GM23338 (cell line): ENCODE data around the gene MAST2. TPM values are rescaled to one million over a fixed set of nuclear protein-coding genes. Genes with fewer than 3 reads are reported as not detected.

Source experiments
- ATAC-seq: fragments of 200-7000 bp; cut with Tn5 transposase; 3 replicates; pipeline ENCODE4 v1.9.1; 2020
- DNase-seq: peaks from one replicate; pipeline ENCODE4 v3.0.0-alpha.2; 2015; ENCODE audit warnings: low spot score
- H2AFZ ChIP-seq: fragments of 200-600 bp; sonication (generic); 2 replicates; pipeline ENCODE4 v1.8.0; 2016; ENCODE audit warnings: antibody characterized with exemption, mild to moderate bottlenecking, moderate library complexity
- H3F3A ChIP-seq: fragments of 200-600 bp; sonication (generic); replicated peaks from 2 replicates; pipeline ENCODE4 v1.8.0; 2017; ENCODE audit warnings: antibody characterized with exemption, mixed run types, low read depth
- H3K27ac ChIP-seq: fragments of 200-600 bp; sonication (generic); 2 replicates; pipeline ENCODE4 v1.6.1; 2016; ENCODE audit warnings: low read depth
- H3K27me3 ChIP-seq: fragments of 200-600 bp; sonication (generic); 2 replicates; pipeline ENCODE4 v1.8.0; 2016; ENCODE audit warnings: mild to moderate bottlenecking, mixed run types, moderate library complexity; ENCODE audit not compliant: insufficient read depth
- H3K36me3 ChIP-seq: fragments of 200-600 bp; sonication (generic); 2 replicates; pipeline ENCODE4 v1.8.0; 2016; ENCODE audit warnings: mild to moderate bottlenecking; ENCODE audit not compliant: insufficient read depth
- H3K4me1 ChIP-seq: fragments of 200-600 bp; sonication (generic); 2 replicates; pipeline ENCODE4 v1.8.0; 2016; ENCODE audit warnings: mild to moderate bottlenecking, moderate library complexity; ENCODE audit not compliant: insufficient read depth
- H3K4me2 ChIP-seq: fragments of 200-600 bp; sonication (generic); 2 replicates; pipeline ENCODE4 v1.7.1; 2017; ENCODE audit warnings: mixed run types
- H3K4me3 ChIP-seq: fragments of 200-600 bp; sonication (generic); 2 replicates; pipeline ENCODE4 v1.6.1; 2016; ENCODE audit warnings: mixed run types
- H3K79me2 ChIP-seq: fragments of 200-600 bp; sonication (generic); replicated peaks from 2 replicates; pipeline ENCODE4 v1.8.0; 2017; ENCODE audit warnings: mild to moderate bottlenecking; ENCODE audit not compliant: insufficient read depth
- H3K9me2 ChIP-seq: fragments of 200-600 bp; sonication (generic); 2 replicates; pipeline ENCODE4 v1.8.0; 2017; ENCODE audit not compliant: insufficient read depth
- H4K20me1 ChIP-seq: fragments of 200-600 bp; sonication (generic); replicated peaks from 2 replicates; pipeline ENCODE4 v1.8.0; 2017; ENCODE audit warnings: mild to moderate bottlenecking; ENCODE audit not compliant: insufficient read depth
- H3K27ac Mint-ChIP-seq: 2 replicates; pipeline ENCODE4 v1.8.0; 2020; ENCODE audit warnings: inconsistent platforms, mild to moderate bottlenecking, moderate library complexity, mixed read lengths
- H3K27me3 Mint-ChIP-seq: 3 replicates; pipeline ENCODE4 v1.8.0; 2022; ENCODE audit warnings: low read depth, mild to moderate bottlenecking, moderate library complexity, mixed read lengths, inconsistent platforms; ENCODE audit not compliant: insufficient read depth, poor library complexity
- H3K36me3 Mint-ChIP-seq: 3 replicates; pipeline ENCODE4 v1.8.0; 2021; ENCODE audit warnings: low read depth, mild to moderate bottlenecking, inconsistent platforms, moderate library complexity, mixed read lengths
- H3K4me1 Mint-ChIP-seq: 3 replicates; pipeline ENCODE4 v1.8.0; 2020; ENCODE audit warnings: mild to moderate bottlenecking, inconsistent platforms, mixed read lengths
- H3K4me3 Mint-ChIP-seq: 3 replicates; pipeline ENCODE4 v1.8.0; 2021; ENCODE audit warnings: moderate library complexity, mild to moderate bottlenecking, inconsistent platforms, mixed read lengths
- H3K9me3 Mint-ChIP-seq: 3 replicates; pipeline ENCODE4 v1.8.0; 2020; ENCODE audit warnings: moderate library complexity, mild to moderate bottlenecking, inconsistent platforms, mixed read lengths
- CREB1 ChIP-seq: fragments of 250-450 bp; sonication (Bioruptor Pico); IDR thresholded peaks from 2 replicates; pipeline ENCODE4 v1.5.0; 2020; ENCODE audit warnings: low read depth, mild to moderate bottlenecking, moderate library complexity
- ETS1 ChIP-seq: IDR thresholded peaks from 2 replicates; pipeline ENCODE4 v1.6.1; 2016; ENCODE audit warnings: antibody characterized with exemption
- EZH2 ChIP-seq: fragments of 200-600 bp; sonication (generic); IDR thresholded peaks from one replicate; pipeline ENCODE4 v1.8.0; 2017; ENCODE audit warnings: antibody characterized with exemption, mild to moderate bottlenecking, low read depth; ENCODE audit not compliant: unreplicated experiment
- JUNB ChIP-seq: IDR thresholded peaks from one replicate; pipeline ENCODE4 v1.6.1; 2016; ENCODE audit warnings: antibody characterized with exemption; ENCODE audit not compliant: unreplicated experiment
- NANOG ChIP-seq: IDR thresholded peaks from 2 replicates; pipeline ENCODE4 v1.6.1; 2016; ENCODE audit warnings: antibody characterized with exemption, borderline replicate concordance
- POLR2AphosphoS5 ChIP-seq: IDR thresholded peaks from 2 replicates; pipeline ENCODE4 v1.6.1; 2016; ENCODE audit warnings: antibody characterized with exemption, low read depth
- STAT1 ChIP-seq: IDR thresholded peaks from one replicate; pipeline ENCODE4 v1.6.1; 2016; ENCODE audit warnings: antibody characterized with exemption; ENCODE audit not compliant: unreplicated experiment
- ZNF331 ChIP-seq: fragments of 250-450 bp; sonication (Bioruptor Pico); IDR thresholded peaks from 2 replicates; pipeline ENCODE4 v1.5.0; 2020; ENCODE audit warnings: low read depth, mild to moderate bottlenecking, moderate library complexity
- polyA plus RNA-seq: library from polyadenylated mRNA; unstranded; fragments of >200 nt; fragmentation: Nextera tagmentation; extraction: Ambion mirVana; gene quantifications from 2 replicates; pipeline ENCODE4 v1.2.1, GENCODE V29; 2016
- total RNA-seq: library from RNA; depleted of rRNA; stranded (reverse); fragments of >200 nt; shearing (Covaris generic); gene quantifications from 2 replicates; pipeline ENCODE4 v1.2.3, GENCODE V29; 2014
- TF ChIP-seq, protein P1 (sequence below), 2 experiments: fragments of 200-600 bp in 1 of 2; sonication (generic) in 1 of 2; conservative IDR thresholded peaks; 2 replicates each; pipeline versions ENCODE4 v1.5.1 to v1.6.1; 2016 to 2017; ENCODE audit warnings: antibody characterized with exemption in 2 of 2, low read depth in 2 of 2, mild to moderate bottlenecking in 2 of 2, moderate library complexity in 1 of 2
- TF ChIP-seq, protein P2 (sequence below): fragments of 250-450 bp; sonication (Bioruptor Pico); IDR thresholded peaks from 2 replicates; pipeline ENCODE4 v1.5.0; 2020; ENCODE audit warnings: mild to moderate bottlenecking, moderate library complexity

MAST2 gene
- total and polyA plus RNA-seq, 2 experiments from 2014 or later = 11.5 to 57.7 TPM

GRCh38 chr1:45890078-45890477 lies 86.7 kb downstream of the MAST2 start:
- Mint-ChIP-seq H3K27me3 (peaks cover 3% of the 10 kb centered on the region), H3K9me3 (peaks cover 4% of the 10 kb centered on the region; the same call in 1 of the 3 replicates), H3K4me1 (no peaks in the 10 kb centered on the region), H3K27ac (no peak overlapping the region), H3K36me3 (peaks cover 12% of the 10 kb centered on the region; the same call in 2 of the 3 replicates), H3K4me3 (no peak overlapping the region)
- H3K4me3 ChIP-seq = no peak overlapping the region
- TF ChIP-seq NANOG (no peak), EZH2 (no peak)
- H3F3A ChIP-seq = no peaks in the 10 kb centered on the region
- ATAC-seq = no peak
- no peaks in the 10 kb centered on the region for H3K9me2 ChIP-seq
- no peak overlapping the region for H3K4me2 ChIP-seq
- no peaks in the 10 kb centered on the region for H3K4me1 ChIP-seq
- H2AFZ ChIP-seq = no peak overlapping the region
- H3K27me3 ChIP-seq = no peaks in the 10 kb centered on the region
- peaks cover 4% of the 10 kb centered on the region; the same call in 1 of the 2 replicates for H3K79me2 ChIP-seq
- no peak for DNase-seq
- no peaks in the 10 kb centered on the region for H3K36me3 ChIP-seq
- no peaks in the 10 kb centered on the region for H4K20me1 ChIP-seq
- H3K27ac ChIP-seq = no peak overlapping the region

DNA sequence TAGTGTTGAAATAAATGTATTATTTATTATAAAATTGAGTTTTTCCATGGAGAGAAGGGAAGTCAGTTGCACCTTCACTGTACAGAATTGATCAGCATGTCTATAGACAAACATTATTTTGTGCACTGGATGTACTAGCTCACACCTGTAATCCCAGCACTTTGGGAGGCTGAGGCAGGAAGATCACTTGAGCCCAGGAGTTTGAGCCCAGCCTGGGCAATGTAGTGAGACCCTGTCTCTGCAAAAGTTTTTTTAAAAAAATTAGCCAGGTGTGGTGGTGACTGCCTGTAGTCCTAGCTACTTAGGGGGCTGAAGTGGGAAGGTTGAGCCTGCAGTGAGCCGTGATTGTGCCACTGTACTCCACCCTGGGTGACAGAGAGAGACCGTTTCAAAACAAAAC lies 87.7 kb downstream of the MAST2 start:
- peaks cover 3% of the 10 kb centered on the region for H3K27me3 Mint-ChIP-seq
- no peaks in the 10 kb centered on the region for H3K4me1 Mint-ChIP-seq
- H3K27me3 ChIP-seq = no peaks in the 10 kb centered on the region
- DNase-seq = no peak
- no peak for ATAC-seq
- no peak overlapping the region for H3K27ac ChIP-seq
- H3K36me3 Mint-ChIP-seq = peaks cover 12% of the 10 kb centered on the region; the same call in 2 of the 3 replicates
- H3K9me2 ChIP-seq = no peaks in the 10 kb centered on the region
- TF ChIP-seq, protein P1, sequence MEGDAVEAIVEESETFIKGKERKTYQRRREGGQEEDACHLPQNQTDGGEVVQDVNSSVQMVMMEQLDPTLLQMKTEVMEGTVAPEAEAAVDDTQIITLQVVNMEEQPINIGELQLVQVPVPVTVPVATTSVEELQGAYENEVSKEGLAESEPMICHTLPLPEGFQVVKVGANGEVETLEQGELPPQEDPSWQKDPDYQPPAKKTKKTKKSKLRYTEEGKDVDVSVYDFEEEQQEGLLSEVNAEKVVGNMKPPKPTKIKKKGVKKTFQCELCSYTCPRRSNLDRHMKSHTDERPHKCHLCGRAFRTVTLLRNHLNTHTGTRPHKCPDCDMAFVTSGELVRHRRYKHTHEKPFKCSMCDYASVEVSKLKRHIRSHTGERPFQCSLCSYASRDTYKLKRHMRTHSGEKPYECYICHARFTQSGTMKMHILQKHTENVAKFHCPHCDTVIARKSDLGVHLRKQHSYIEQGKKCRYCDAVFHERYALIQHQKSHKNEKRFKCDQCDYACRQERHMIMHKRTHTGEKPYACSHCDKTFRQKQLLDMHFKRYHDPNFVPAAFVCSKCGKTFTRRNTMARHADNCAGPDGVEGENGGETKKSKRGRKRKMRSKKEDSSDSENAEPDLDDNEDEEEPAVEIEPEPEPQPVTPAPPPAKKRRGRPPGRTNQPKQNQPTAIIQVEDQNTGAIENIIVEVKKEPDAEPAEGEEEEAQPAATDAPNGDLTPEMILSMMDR (conservative IDR thresholded peaks at IDR 0.05; ENCODE audit: low read depth in 2 of 2) = no peak
- TF ChIP-seq POLR2AphosphoS5 = no peak
- no peak for TF ChIP-seq NANOG
- no peak for TF ChIP-seq JUNB
- no peak for TF ChIP-seq ETS1
- no peak for TF ChIP-seq ZNF331 (CRISPR knock-in tag)
- no peak for TF ChIP-seq STAT1
- TF ChIP-seq, protein P2, sequence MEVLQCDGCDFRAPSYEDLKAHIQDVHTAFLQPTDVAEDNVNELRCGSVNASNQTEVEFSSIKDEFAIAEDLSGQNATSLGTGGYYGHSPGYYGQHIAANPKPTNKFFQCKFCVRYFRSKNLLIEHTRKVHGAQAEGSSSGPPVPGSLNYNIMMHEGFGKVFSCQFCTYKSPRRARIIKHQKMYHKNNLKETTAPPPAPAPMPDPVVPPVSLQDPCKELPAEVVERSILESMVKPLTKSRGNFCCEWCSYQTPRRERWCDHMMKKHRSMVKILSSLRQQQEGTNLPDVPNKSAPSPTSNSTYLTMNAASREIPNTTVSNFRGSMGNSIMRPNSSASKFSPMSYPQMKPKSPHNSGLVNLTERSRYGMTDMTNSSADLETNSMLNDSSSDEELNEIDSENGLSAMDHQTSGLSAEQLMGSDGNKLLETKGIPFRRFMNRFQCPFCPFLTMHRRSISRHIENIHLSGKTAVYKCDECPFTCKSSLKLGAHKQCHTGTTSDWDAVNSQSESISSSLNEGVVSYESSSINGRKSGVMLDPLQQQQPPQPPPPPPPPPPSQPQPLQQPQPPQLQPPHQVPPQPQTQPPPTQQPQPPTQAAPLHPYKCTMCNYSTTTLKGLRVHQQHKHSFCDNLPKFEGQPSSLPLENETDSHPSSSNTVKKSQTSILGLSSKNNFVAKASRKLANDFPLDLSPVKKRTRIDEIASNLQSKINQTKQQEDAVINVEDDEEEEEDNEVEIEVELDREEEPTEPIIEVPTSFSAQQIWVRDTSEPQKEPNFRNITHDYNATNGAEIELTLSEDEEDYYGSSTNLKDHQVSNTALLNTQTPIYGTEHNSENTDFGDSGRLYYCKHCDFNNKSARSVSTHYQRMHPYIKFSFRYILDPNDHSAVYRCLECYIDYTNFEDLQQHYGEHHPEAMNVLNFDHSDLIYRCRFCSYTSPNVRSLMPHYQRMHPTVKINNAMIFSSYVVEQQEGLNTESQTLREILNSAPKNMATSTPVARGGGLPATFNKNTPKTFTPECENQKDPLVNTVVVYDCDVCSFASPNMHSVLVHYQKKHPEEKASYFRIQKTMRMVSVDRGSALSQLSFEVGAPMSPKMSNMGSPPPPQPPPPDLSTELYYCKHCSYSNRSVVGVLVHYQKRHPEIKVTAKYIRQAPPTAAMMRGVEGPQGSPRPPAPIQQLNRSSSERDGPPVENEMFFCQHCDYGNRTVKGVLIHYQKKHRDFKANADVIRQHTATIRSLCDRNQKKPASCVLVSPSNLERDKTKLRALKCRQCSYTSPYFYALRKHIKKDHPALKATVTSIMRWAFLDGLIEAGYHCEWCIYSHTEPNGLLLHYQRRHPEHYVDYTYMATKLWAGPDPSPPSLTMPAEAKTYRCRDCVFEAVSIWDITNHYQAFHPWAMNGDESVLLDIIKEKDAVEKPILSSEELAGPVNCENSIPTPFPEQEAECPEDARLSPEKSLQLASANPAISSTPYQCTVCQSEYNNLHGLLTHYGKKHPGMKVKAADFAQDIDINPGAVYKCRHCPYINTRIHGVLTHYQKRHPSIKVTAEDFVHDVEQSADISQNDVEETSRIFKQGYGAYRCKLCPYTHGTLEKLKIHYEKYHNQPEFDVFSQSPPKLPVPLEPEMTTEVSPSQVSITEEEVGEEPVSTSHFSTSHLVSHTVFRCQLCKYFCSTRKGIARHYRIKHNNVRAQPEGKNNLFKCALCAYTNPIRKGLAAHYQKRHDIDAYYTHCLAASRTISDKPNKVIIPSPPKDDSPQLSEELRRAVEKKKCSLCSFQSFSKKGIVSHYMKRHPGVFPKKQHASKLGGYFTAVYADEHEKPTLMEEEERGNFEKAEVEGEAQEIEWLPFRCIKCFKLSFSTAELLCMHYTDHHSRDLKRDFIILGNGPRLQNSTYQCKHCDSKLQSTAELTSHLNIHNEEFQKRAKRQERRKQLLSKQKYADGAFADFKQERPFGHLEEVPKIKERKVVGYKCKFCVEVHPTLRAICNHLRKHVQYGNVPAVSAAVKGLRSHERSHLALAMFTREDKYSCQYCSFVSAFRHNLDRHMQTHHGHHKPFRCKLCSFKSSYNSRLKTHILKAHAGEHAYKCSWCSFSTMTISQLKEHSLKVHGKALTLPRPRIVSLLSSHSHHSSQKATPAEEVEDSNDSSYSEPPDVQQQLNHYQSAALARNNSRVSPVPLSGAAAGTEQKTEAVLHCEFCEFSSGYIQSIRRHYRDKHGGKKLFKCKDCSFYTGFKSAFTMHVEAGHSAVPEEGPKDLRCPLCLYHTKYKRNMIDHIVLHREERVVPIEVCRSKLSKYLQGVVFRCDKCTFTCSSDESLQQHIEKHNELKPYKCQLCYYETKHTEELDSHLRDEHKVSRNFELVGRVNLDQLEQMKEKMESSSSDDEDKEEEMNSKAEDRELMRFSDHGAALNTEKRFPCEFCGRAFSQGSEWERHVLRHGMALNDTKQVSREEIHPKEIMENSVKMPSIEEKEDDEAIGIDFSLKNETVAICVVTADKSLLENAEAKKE (CRISPR knock-in tag) = no peak
- TF ChIP-seq CREB1 (CRISPR knock-in tag) = no peak
- TF ChIP-seq EZH2 = no peak
- H2AFZ ChIP-seq = no peak overlapping the region
- H3K4me2 ChIP-seq = no peak overlapping the region
- no peaks in the 10 kb centered on the region for H3K36me3 ChIP-seq
- H3K9me3 Mint-ChIP-seq = peaks cover 4% of the 10 kb centered on the region; the same call in 1 of the 3 replicates
- no peaks in the 10 kb centered on the region for H3F3A ChIP-seq
- H3K27ac Mint-ChIP-seq = no peak overlapping the region
- H4K20me1 ChIP-seq = 0 out of 2 replicates have a peak, but pooled peaks cover under 1% of the 10 kb centered on the region
- H3K4me1 ChIP-seq = no peaks in the 10 kb centered on the region
- H3K79me2 ChIP-seq = 0 out of 2 replicates have a peak, but pooled peaks cover 4% of the 10 kb centered on the region
- H3K4me3 Mint-ChIP-seq = no peak overlapping the region
- no peak overlapping the region for H3K4me3 ChIP-seq
